Fibroblast of lung (primary cell): Measurements from ENCODE around the gene KCNK6. TPM values are rescaled to one million over a fixed set of nuclear protein-coding genes. Genes with fewer than 3 reads are reported as not detected.
A peak's percentile ranks its signal among the peaks of the same experiment; 100 is the strongest.

Source experiments
- DNase-seq, 2 donors: peaks; one replicate each; pipeline versions ENCODE4 v3.0.0 to v3.0.0-alpha.2; 2010; ENCODE audit warnings: low read depth in 2 of 2
- H2AFZ ChIP-seq: 2 replicates; pipeline ENCODE4 v1.5.1; 2012; ENCODE audit warnings: low read length, control low read depth, inconsistent platforms
- H3K27ac ChIP-seq: 2 replicates; pipeline ENCODE4 v1.5.1; 2011; ENCODE audit warnings: low read length, control low read depth; ENCODE audit not compliant: insufficient read depth
- H3K27me3 ChIP-seq: 2 replicates; pipeline ENCODE4 v1.5.1; 2011; ENCODE audit warnings: mild to moderate bottlenecking, low read length; ENCODE audit not compliant: control insufficient read depth, insufficient read depth
- H3K36me3 ChIP-seq: 2 replicates; pipeline ENCODE4 v1.5.1; 2011; ENCODE audit warnings: low read length; ENCODE audit not compliant: control insufficient read depth, insufficient read depth
- H3K4me1 ChIP-seq: 2 replicates; pipeline ENCODE4 v1.5.1; 2011; ENCODE audit warnings: low read length; ENCODE audit not compliant: control insufficient read depth, insufficient read depth; ENCODE audit errors: extremely low read depth
- H3K4me2 ChIP-seq: 2 replicates; pipeline ENCODE4 v1.5.1; 2011; ENCODE audit warnings: low read length, control low read depth; ENCODE audit not compliant: insufficient read depth; ENCODE audit errors: extremely low read depth
- H3K4me3 ChIP-seq, 4 experiments: fragments of 200-600 bp in 1 of 4; sonication (generic) in 1 of 4; replicated peaks in 1 of 4; 2 replicates each; pipeline ENCODE4 v1.5.1; 2011 to 2016; ENCODE audit warnings: low read length in 4 of 4, low read depth in 3 of 4, mild to moderate bottlenecking in 3 of 4, control low read depth in 2 of 4, inconsistent platforms in 1 of 4, mixed read lengths in 1 of 4; ENCODE audit not compliant: insufficient read depth in 1 of 4; ENCODE audit errors: control extremely low read depth in 1 of 4
- H3K79me2 ChIP-seq: 2 replicates; pipeline ENCODE4 v1.5.1; 2012; ENCODE audit warnings: mild to moderate bottlenecking, low read length, inconsistent platforms; ENCODE audit not compliant: control insufficient read depth, insufficient read depth
- H3K9ac ChIP-seq: 2 replicates; pipeline ENCODE4 v1.5.1; 2011; ENCODE audit warnings: mild to moderate bottlenecking, low read length, control low read depth; ENCODE audit not compliant: insufficient read depth
- H3K9me3 ChIP-seq: 2 replicates; pipeline ENCODE4 v1.5.1; 2012; ENCODE audit warnings: low read depth, low read length; ENCODE audit not compliant: control insufficient read depth, insufficient read depth
- H4K20me1 ChIP-seq: 2 replicates; pipeline ENCODE4 v1.5.1; 2011; ENCODE audit warnings: low read length; ENCODE audit not compliant: control insufficient read depth, insufficient read depth; ENCODE audit errors: extremely low read depth
- CTCF ChIP-seq, 2 donors: IDR thresholded peaks in 1 of 2; conservative IDR thresholded peaks in 1 of 2; 1 replicate in 1 of 2; 2 replicates in 1 of 2; pipeline ENCODE4 v1.5.1; 2011 to 2012; ENCODE audit warnings: low read length in 2 of 2, control low read depth in 1 of 2, inconsistent platforms in 1 of 2, low read depth in 1 of 2, mild to moderate bottlenecking in 1 of 2
- EZH2 ChIP-seq: IDR thresholded peaks from 2 replicates; pipeline ENCODE4 v1.5.1; 2012; ENCODE audit warnings: low read length, control low read depth, mild to moderate bottlenecking; ENCODE audit errors: missing control alignments
- polyA plus RNA-seq, 2 donors: library from polyadenylated mRNA; depleted of rRNA in 1 of 2; stranded (reverse) in 1 of 2; unstranded in 1 of 2; fragments of >200 nt; gene quantifications; 2 replicates each; pipeline ENCODE4 v1.2.1, GENCODE V29; 2011 to 2012; ENCODE audit warnings: missing spikeins in 1 of 2
- total RNA-seq: library from RNA; depleted of rRNA; stranded (reverse); fragments of >200 nt; gene quantifications from 2 replicates; pipeline ENCODE4 v1.2.1, GENCODE V29; 2014

KCNK6 gene
- total and polyA plus RNA-seq, 2 donors (not counting 1 experiment from before 2014, with no cell fraction given), result 3.0 to 48.1 TPM

GRCh38 chr19:38316477-38317067 lies 3.1 kb upstream of the KCNK6 start:
- H3K27ac ChIP-seq, result peak overlapping the region; percentile 42
- no peaks in the 10 kb centered on the region for H3K27me3 ChIP-seq
- H3K4me1 ChIP-seq, result peaks cover 12% of the 10 kb centered on the region
- H2AFZ ChIP-seq, result peak overlapping the region; percentile 45
- no peaks in the 10 kb centered on the region for H3K9me3 ChIP-seq
- DNase-seq, result no peak
- H3K79me2 ChIP-seq, result peaks cover 28% of the 10 kb centered on the region
- peak overlapping the region; percentile 52 for H3K4me2 ChIP-seq
- no peaks in the 10 kb centered on the region for H3K36me3 ChIP-seq
- TF ChIP-seq EZH2 (no peak), CTCF (conservative IDR thresholded peaks at IDR 0.05 in 1 of 2, IDR thresholded peaks at IDR 0.05 in 1 of 2; ENCODE audit: low read depth in 1 of 2, low read length in 2 of 2) (no peak)
- H3K4me3 ChIP-seq, result peak overlapping the region in 2 of 4 experiments; percentile 4 to 46
- no peak overlapping the region for H3K9ac ChIP-seq
- no peaks in the 10 kb centered on the region for H4K20me1 ChIP-seq

- no peaks in the 10 kb centered on the region for H4K20me1 ChIP-seq
- no peak overlapping the region for H3K27ac ChIP-seq
- no peak overlapping the region for H3K4me2 ChIP-seq
- no peaks in the 10 kb centered on the region for H3K36me3 ChIP-seq
- no peaks in the 10 kb centered on the region for H3K9me3 ChIP-seq
- H2AFZ ChIP-seq, result no peak overlapping the region
- peaks cover 12% of the 10 kb centered on the region for H3K4me1 ChIP-seq
- no peak overlapping the region for H3K9ac ChIP-seq
- no peak overlapping the region for H3K4me3 ChIP-seq
- peaks cover 33% of the 10 kb centered on the region for H3K79me2 ChIP-seq
- no peak for DNase-seq
- H3K27me3 ChIP-seq, result no peaks in the 10 kb centered on the region
- no peak for TF ChIP-seq EZH2
- TF ChIP-seq CTCF (conservative IDR thresholded peaks at IDR 0.05 in 1 of 2, IDR thresholded peaks at IDR 0.05 in 1 of 2; ENCODE audit: low read depth in 1 of 2, low read length in 2 of 2), result no peak
Measured at GRCh38 chr19:38317104-38317612, 2.5 kb upstream of the KCNK6 start.

GRCh38 chr19:38318660-38319059 lies 985 bp upstream of the KCNK6 start:
- no peak overlapping the region for H3K4me2 ChIP-seq
- TF ChIP-seq CTCF (conservative IDR thresholded peaks at IDR 0.05 in 1 of 2, IDR thresholded peaks at IDR 0.05 in 1 of 2; ENCODE audit: low read depth in 1 of 2, low read length in 2 of 2), result no peak
- no peak for TF ChIP-seq EZH2
- peaks cover 32% of the 10 kb centered on the region for H3K79me2 ChIP-seq

More at GRCh38 chr19:38318660-38319059, 985 bp upstream of the KCNK6 start:
- H3K36me3 ChIP-seq, result no peaks in the 10 kb centered on the region
- peaks cover 12% of the 10 kb centered on the region for H3K4me1 ChIP-seq
- no peaks in the 10 kb centered on the region for H3K27me3 ChIP-seq
- H4K20me1 ChIP-seq, result no peaks in the 10 kb centered on the region
- no peak overlapping the region for H3K9ac ChIP-seq
- H2AFZ ChIP-seq, result no peak overlapping the region
- H3K9me3 ChIP-seq, result no peaks in the 10 kb centered on the region
- DNase-seq, result peak in 1 of 2 donors; percentile 44
- no peak overlapping the region for H3K27ac ChIP-seq
- no peak overlapping the region for H3K4me3 ChIP-seq
